GM12878 (cell line): ENCODE data around the gene NCBP2L. TPM values are rescaled to one million over a fixed set of nuclear protein-coding genes. Genes with fewer than 3 reads are reported as not detected.

Experiments used
- ATAC-seq: fragments of 200-7000 bp; cut with Tn5 transposase; 3 replicates; pipeline ENCODE4 v1.9.1; 2020; ENCODE audit warnings: mild to moderate bottlenecking, moderate library complexity
- BruUV-seq: library from RNA; stranded (reverse); fragments of 400-500 nt; replicated peaks from 2 replicates; lab custom pipeline; 2021; lab: Mats Ljungman, UMichigan
- CTCF ChIA-PET: fragments of 300-600 bp; sonication (Branson Sonifier 250); formaldehyde crosslinking; extraction: SDS; loops from one replicate; lab custom pipeline; 2021; ENCODE audit warnings: inconsistent platforms; lab: Yijun Ruan, JAX
- POLR2A ChIA-PET: fragments of 350-600 bp; formaldehyde crosslinking; extraction: SDS; loops from one replicate; lab custom pipeline; 2021; ENCODE audit warnings: inconsistent platforms; lab: Charles Lee
- RAD21 ChIA-PET: fragments of 300-600 bp; sonication (Branson Sonifier 250); formaldehyde crosslinking; loops from one replicate; lab custom pipeline; 2023; ENCODE audit warnings: antibody characterized with exemption; ENCODE audit not compliant: unreplicated experiment; lab: Charles Lee
- SMC1A ChIA-PET: fragments of 300-600 bp; sonication (Branson Sonifier 250); formaldehyde crosslinking; loops from one replicate; lab custom pipeline; 2023; ENCODE audit not compliant: unreplicated experiment, uncharacterized antibody; lab: Charles Lee
- DNase-seq: peaks from one replicate; pipeline ENCODE4 v3.0.0-alpha.2; 2011; ENCODE audit warnings: low read depth, low spot score
- FAIRE-seq: peaks from 3 replicates; lab custom pipeline; 2011; peaks lifted over from hg19 to GRCh38; lab: Jason Lieb, UNC
- H2AFZ ChIP-seq: 2 replicates; pipeline ENCODE4 v1.6.0; 2011; ENCODE audit warnings: low read depth, low read length, control low read depth; ENCODE audit not compliant: control insufficient read depth
- H3K27ac ChIP-seq: 2 replicates; pipeline ENCODE4 v1.5.1; 2011; ENCODE audit warnings: control low read depth; ENCODE audit not compliant: control insufficient read depth, insufficient read depth
- H3K27me3 ChIP-seq, 2 experiments: replicated peaks in 1 of 2; 2 replicates each; pipeline versions ENCODE4 v1.6.0 to v1.6.1; 2011; ENCODE audit warnings: low read length in 1 of 2; ENCODE audit not compliant: control insufficient read depth in 2 of 2, insufficient read depth in 2 of 2
- H3K36me3 ChIP-seq, 2 experiments: 2 replicates each; pipeline ENCODE4 v1.5.1; 2011; ENCODE audit warnings: low read length in 1 of 2; ENCODE audit not compliant: control insufficient read depth in 2 of 2, insufficient read depth in 2 of 2
- H3K4me1 ChIP-seq: 2 replicates; pipeline ENCODE4 v1.6.1; 2011; ENCODE audit warnings: mild to moderate bottlenecking, low read length, moderate library complexity, mixed read lengths; ENCODE audit not compliant: control insufficient read depth, insufficient read depth
- H3K4me2 ChIP-seq: 2 replicates; pipeline ENCODE4 v1.6.0; 2011; ENCODE audit warnings: control low read depth; ENCODE audit not compliant: control insufficient read depth, insufficient read depth
- H3K4me3 ChIP-seq: fragments of 200-600 bp; sonication (generic); 2 replicates; pipeline ENCODE4 v1.5.1; 2016
- H3K79me2 ChIP-seq: 2 replicates; pipeline ENCODE4 v1.6.0; 2011; ENCODE audit warnings: low read length; ENCODE audit not compliant: control insufficient read depth, insufficient read depth
- H3K9ac ChIP-seq: 2 replicates; pipeline ENCODE4 v1.8.0; 2011; ENCODE audit warnings: low read length, control low read depth, mixed read lengths; ENCODE audit not compliant: control insufficient read depth, insufficient read depth
- H3K9me3 ChIP-seq: replicated peaks from 3 replicates; pipeline ENCODE4 v1.5.1; 2011; ENCODE audit warnings: mild to moderate bottlenecking, low read length; ENCODE audit not compliant: control insufficient read depth, insufficient read depth
- H4K20me1 ChIP-seq: 2 replicates; pipeline ENCODE4 v1.6.0; 2011; ENCODE audit not compliant: control insufficient read depth, insufficient read depth
- EGR1 ChIP-seq, 2 experiments: IDR thresholded peaks; 1 replicate in 1 of 2; 2 replicates in 1 of 2; pipeline ENCODE4 v1.6.1; 2011 to 2012; ENCODE audit warnings: low read depth in 2 of 2, low read length in 2 of 2, borderline replicate concordance in 1 of 2, mild to moderate bottlenecking in 1 of 2, moderate library complexity in 1 of 2
- HSF1 ChIP-seq: fragments of 150-350 bp; IDR thresholded peaks from 2 replicates; pipeline ENCODE4 v1.6.1; 2014; ENCODE audit warnings: mild to moderate bottlenecking, low read depth, low read length
- RAD51 ChIP-seq: fragments of 450-650 bp; IDR thresholded peaks from 2 replicates; pipeline ENCODE4 v1.6.1; 2016; ENCODE audit warnings: moderate library complexity, mild to moderate bottlenecking, inconsistent platforms
- TARDBP ChIP-seq: IDR thresholded peaks from 2 replicates; pipeline ENCODE4 v1.6.1; 2016; ENCODE audit warnings: borderline replicate concordance
- ZBTB40 ChIP-seq: fragments of 450-650 bp; IDR thresholded peaks from 2 replicates; pipeline ENCODE4 v1.6.1; 2016; ENCODE audit warnings: mild to moderate bottlenecking, moderate library complexity, borderline replicate concordance
- ZNF622 ChIP-seq: fragments of 450-650 bp; IDR thresholded peaks from 2 replicates; pipeline ENCODE4 v1.6.1; 2017; ENCODE audit warnings: mild to moderate bottlenecking, inconsistent platforms
- ZNF687 ChIP-seq: fragments of 450-650 bp; IDR thresholded peaks from 2 replicates; pipeline ENCODE4 v1.6.1; 2017; ENCODE audit warnings: mild to moderate bottlenecking, moderate library complexity
- ZSCAN29 ChIP-seq: fragments of 450-650 bp; IDR thresholded peaks from 2 replicates; pipeline ENCODE4 v1.6.1; 2017; ENCODE audit warnings: mild to moderate bottlenecking, moderate library complexity
- ZZZ3 ChIP-seq: IDR thresholded peaks from 2 replicates; pipeline ENCODE4 v1.6.1; 2011; ENCODE audit warnings: low read depth; ENCODE audit not compliant: control insufficient read depth, insufficient read length
- WGBS: methylation state at CpG from one replicate; pipeline ENCODE4 v1.1.6; 2016; ENCODE audit warnings: low lambda C conversion rate; ENCODE audit not compliant: insufficient replicate concordance, insufficient coverage; ENCODE audit errors: missing lambda C conversion rate; 5-methylcytosine and 5-hydroxymethylcytosine counted together
- in situ Hi-C: fragments of 300-500 bp; cut with MboI; formaldehyde crosslinking; loops from 9 replicates; pipeline ENCODE4 v1.14.3; 2018; ENCODE audit warnings: mixed read lengths
- intact Hi-C: fragments of 100-400 bp; cut with micrococcal nuclease; formaldehyde crosslinking; loops from one replicate; pipeline ENCODE4 v1.14.2; 2022; ENCODE audit not compliant: unreplicated experiment
- polyA plus RNA-seq, 11 experiments: library from polyadenylated mRNA; depleted of rRNA in 4 of 11; unstranded in 6 of 11; stranded (reverse) in 5 of 11; fragments of >200 nt; fragmentation: Nextera tagmentation in 4 of 11; fragmentation: Illumina TruSeq in 1 of 11; extraction: Ambion mirVana in 4 of 11; extraction: Trizol in 1 of 11; gene quantifications; 1 replicate in 1 of 11; 2 replicates in 10 of 11; pipeline versions ENCODE4 v1.2.1 to v1.2.3, GENCODE V29; 2011 to 2016; ENCODE audit warnings: inconsistent platforms in 2 of 11, missing spikeins in 2 of 11, low read depth in 1 of 11
- total RNA-seq, 4 experiments: library from RNA; depleted of rRNA in 3 of 4; stranded (reverse); fragments of >200 nt in 3 of 4; fragmentation: Illumina TruSeq in 1 of 4; extraction: Trizol in 1 of 4; gene quantifications; 2 replicates each; pipeline versions ENCODE4 v1.2.1 to v1.2.3, GENCODE V29; 2013 to 2021
- TF ChIP-seq, protein P1 (sequence below): fragments of 450-650 bp; formaldehyde crosslinking; IDR thresholded peaks from 2 replicates; pipeline ENCODE4 v1.4.0; 2020; ENCODE audit warnings: mild to moderate bottlenecking, moderate library complexity

Gene NCBP2L
- total and polyA plus RNA-seq, 10 of the 15 experiments (the other 5 are each of a cell fraction or from before 2014, with no cell fraction given): not detected

DNA sequence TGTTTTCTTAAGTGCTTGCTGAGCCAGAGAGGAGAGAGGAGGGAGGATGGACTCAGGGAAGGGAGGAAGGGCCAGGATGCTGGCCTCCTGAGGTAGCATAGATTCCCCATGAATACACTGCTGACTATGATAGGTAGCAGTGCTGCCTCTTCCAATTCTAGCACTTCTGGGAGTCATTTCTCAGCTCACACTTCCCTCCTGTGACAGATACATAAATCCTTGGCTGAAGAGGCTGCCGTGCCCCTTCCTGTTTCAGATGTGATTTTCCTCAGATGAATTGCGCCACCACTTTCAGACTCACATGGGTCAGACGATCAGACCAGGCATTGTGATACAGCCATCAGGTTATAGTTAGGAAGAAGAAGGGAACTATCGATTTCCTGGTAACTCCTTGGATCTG is 24.3 kb upstream of the NCBP2L start:
- no TSS peak for BruUV-seq
- intact Hi-C loops: no loop called here
- FAIRE-seq (no peak), DNase-seq (no peak), ATAC-seq (no peak)
- CTCF ChIA-PET: interaction anchor here (0.8 to 1.7 kb wide), 5 partner anchors 15 to 34 kb away, joined by 3 to 5 read pairs (median 4); no protein-coding TSS in a partner anchor
- RAD21 ChIA-PET: interaction anchor here (0.9 to 2.1 kb wide), 3 partner anchors 23 to 80 kb away, joined by 3 to 7 read pairs (median 3); partner anchors contain the start of genes NCBP2L and TSC22D3
- in situ Hi-C loops: no loop called here
- no peaks in the 10 kb centered on the region for H3K27me3 ChIP-seq
- no peak overlapping the region for H3K4me3 ChIP-seq
- H3K79me2 ChIP-seq: no peaks in the 10 kb centered on the region
- SMC1A ChIA-PET: interaction anchor here (0.8 to 2.2 kb wide), 5 partner anchors 9 to 87 kb away, joined by 3 to 6 read pairs (median 5); no protein-coding TSS in a partner anchor
- H3K9me3 ChIP-seq: no peaks in the 10 kb centered on the region
- H3K36me3 ChIP-seq: no peaks in the 10 kb centered on the region
- no peak overlapping the region for H3K4me2 ChIP-seq
- H3K4me1 ChIP-seq: no peaks in the 10 kb centered on the region
- no peaks in the 10 kb centered on the region for H4K20me1 ChIP-seq
- H3K9ac ChIP-seq: no peak overlapping the region
- H3K27ac ChIP-seq: no peak overlapping the region
- POLR2A ChIA-PET: interaction anchor here (1.9 kb wide), 1 partner anchor 12 kb away, joined by 5 read pairs; no protein-coding TSS in a partner anchor
- H2AFZ ChIP-seq: no peak overlapping the region
- 45% methylated on average over 4 of the region's 4 CpGs for WGBS
- TF ChIP-seq RAD51 (no peak), ZSCAN29 (no peak), ZBTB40 (no peak), ZNF687 (no peak), ZNF622 (no peak), TARDBP (no peak), EGR1 (IDR thresholded peaks at IDR 0.05; ENCODE audit: borderline replicate concordance in 1 of 2, low read depth in 2 of 2, low read length in 2 of 2) (no peak), ZZZ3 (no peak), HSF1 (no peak)
- TF ChIP-seq, protein P1, sequence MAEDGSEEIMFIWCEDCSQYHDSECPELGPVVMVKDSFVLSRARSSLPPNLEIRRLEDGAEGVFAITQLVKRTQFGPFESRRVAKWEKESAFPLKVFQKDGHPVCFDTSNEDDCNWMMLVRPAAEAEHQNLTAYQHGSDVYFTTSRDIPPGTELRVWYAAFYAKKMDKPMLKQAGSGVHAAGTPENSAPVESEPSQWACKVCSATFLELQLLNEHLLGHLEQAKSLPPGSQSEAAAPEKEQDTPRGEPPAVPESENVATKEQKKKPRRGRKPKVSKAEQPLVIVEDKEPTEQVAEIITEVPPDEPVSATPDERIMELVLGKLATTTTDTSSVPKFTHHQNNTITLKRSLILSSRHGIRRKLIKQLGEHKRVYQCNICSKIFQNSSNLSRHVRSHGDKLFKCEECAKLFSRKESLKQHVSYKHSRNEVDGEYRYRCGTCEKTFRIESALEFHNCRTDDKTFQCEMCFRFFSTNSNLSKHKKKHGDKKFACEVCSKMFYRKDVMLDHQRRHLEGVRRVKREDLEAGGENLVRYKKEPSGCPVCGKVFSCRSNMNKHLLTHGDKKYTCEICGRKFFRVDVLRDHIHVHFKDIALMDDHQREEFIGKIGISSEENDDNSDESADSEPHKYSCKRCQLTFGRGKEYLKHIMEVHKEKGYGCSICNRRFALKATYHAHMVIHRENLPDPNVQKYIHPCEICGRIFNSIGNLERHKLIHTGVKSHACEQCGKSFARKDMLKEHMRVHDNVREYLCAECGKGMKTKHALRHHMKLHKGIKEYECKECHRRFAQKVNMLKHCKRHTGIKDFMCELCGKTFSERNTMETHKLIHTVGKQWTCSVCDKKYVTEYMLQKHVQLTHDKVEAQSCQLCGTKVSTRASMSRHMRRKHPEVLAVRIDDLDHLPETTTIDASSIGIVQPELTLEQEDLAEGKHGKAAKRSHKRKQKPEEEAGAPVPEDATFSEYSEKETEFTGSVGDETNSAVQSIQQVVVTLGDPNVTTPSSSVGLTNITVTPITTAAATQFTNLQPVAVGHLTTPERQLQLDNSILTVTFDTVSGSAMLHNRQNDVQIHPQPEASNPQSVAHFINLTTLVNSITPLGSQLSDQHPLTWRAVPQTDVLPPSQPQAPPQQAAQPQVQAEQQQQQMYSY (CRISPR knock-in tag): no peak
